Measurements from ENCODE around the gene ST6GALNAC4. TPM values are rescaled to one million over a fixed set of nuclear protein-coding genes. Genes with fewer than 3 reads are reported as not detected.
"Not testable (repeated sequence)": the region's sequence is repeated elsewhere in the genome, so short reads cannot be mapped to it uniquely, and the experiment has no call there.

Gene ST6GALNAC4
- polyA plus RNA-seq, 1 of the 3 experiments (the other 2 are of a cell fraction) = 30.2 TPM

- CTCF ChIA-PET = interaction anchor here (0.7 to 10.6 kb wide), 9 partner anchors 15 to 143 kb away, joined by 3 to 116 read pairs (median 20); partner anchors contain the start of genes CDK9, ENG, FPGS and TOR2A
Observed at GRCh38 chr9:127871531-127871930, 45.3 kb downstream of the ST6GALNAC4 start.

GRCh38 chr9:127870887-127871286 is 46.0 kb downstream of the ST6GALNAC4 start:
- Histone ChIP-seq H3K36me3 (replicated peaks in 1 of 2; ENCODE audit: control insufficient read depth in 1 of 2, insufficient read depth in 2 of 2, low read length in 1 of 2) (peaks cover 0 to 12% of the 10 kb centered on the region in 2 experiments), H3K9me3 (no peaks in the 10 kb centered on the region), H3K4me2 (no peak overlapping the region), H3K9ac (no peak overlapping the region), H3K79me2 (ENCODE audit: insufficient read depth) (peaks cover 3% of the 10 kb centered on the region; the same call in 1 of the 2 replicates), H3K27me3 (ENCODE audit: insufficient read depth) (no peaks in the 10 kb centered on the region), H3K4me1 (ENCODE audit: control insufficient read depth in 1 of 2, insufficient read depth in 2 of 2, low read depth in 1 of 2, low read length in 1 of 2) (peaks cover 0 to 18% of the 10 kb centered on the region in 2 experiments; a peak in 1 of 4 replicates), H2AFZ (ENCODE audit: low read depth) (no peak overlapping the region), H4K20me1 (ENCODE audit: insufficient read depth) (no peaks in the 10 kb centered on the region), H3K9me2 (no peaks in the 10 kb centered on the region), H3F3A (replicated peaks; ENCODE audit: insufficient read depth) (no peaks in the 10 kb centered on the region), H3K4me3 (ENCODE audit: low read depth in 2 of 2, low read length in 1 of 2) (no peak overlapping the region), H3K27ac (ENCODE audit: low read depth in 2 of 2, low read length in 1 of 2) (no peak overlapping the region)
- DNase-seq = no peak
- 79% methylated on average over 8 of the region's 12 CpGs for WGBS (ENCODE audit: low lambda C conversion rate)
- TF ChIP-seq YY1 (IDR thresholded peaks at IDR 0.05; ENCODE audit: low read depth) = no peak
- no peak for TF ChIP-seq SMC3 (IDR thresholded peaks at IDR 0.05; ENCODE audit: low read depth, low read length)
- no peak for TF ChIP-seq CHD2 (IDR thresholded peaks at IDR 0.05; ENCODE audit: low read length, partially characterized antibody)
- no peak for TF ChIP-seq IRF3 (IDR thresholded peaks at IDR 0.05; ENCODE audit: low read depth, low read length)
- TF ChIP-seq POLR2AphosphoS5 (IDR thresholded peaks at IDR 0.05; ENCODE audit: low read depth, low read length) = no peak
- TF ChIP-seq RFX5 (IDR thresholded peaks at IDR 0.05; ENCODE audit: low read length) = no peak
- no peak for TF ChIP-seq MXI1 (IDR thresholded peaks at IDR 0.05; ENCODE audit: low read depth, low read length)
- no peak for TF ChIP-seq MEF2A (IDR thresholded peaks at IDR 0.05; ENCODE audit: borderline replicate concordance, low read depth)
- TF ChIP-seq GABPA (IDR thresholded peaks at IDR 0.05; ENCODE audit: low read depth) = no peak
- TF ChIP-seq TCF12 (IDR thresholded peaks at IDR 0.05) = no peak
- no peak for TF ChIP-seq ZBTB33 (IDR thresholded peaks at IDR 0.05; ENCODE audit: borderline replicate concordance, low read depth)
- TF ChIP-seq GATA2 (CRISPR knock-in tag; IDR thresholded peaks at IDR 0.05) = no peak
- no peak for TF ChIP-seq RAD21 (IDR thresholded peaks at IDR 0.05; ENCODE audit: low read length)
- no peak for TF ChIP-seq MAX (IDR thresholded peaks at IDR 0.05; ENCODE audit: low read depth)
- TF ChIP-seq RCOR1 (IDR thresholded peaks at IDR 0.05; ENCODE audit: low read length) = no peak
- TF ChIP-seq USF2 (IDR thresholded peaks at IDR 0.05; ENCODE audit: borderline replicate concordance, low read depth, low read length) = no peak
- no peak for TF ChIP-seq JUND (IDR thresholded peaks at IDR 0.05)
- TF ChIP-seq EP300 (IDR thresholded peaks at IDR 0.05; ENCODE audit: borderline replicate concordance in 1 of 2, low read depth in 1 of 2, low read length in 1 of 2) = no peak
- CTCF ChIA-PET = interaction anchor here (0.6 to 10.6 kb wide), 19 partner anchors 8 to 367 kb away, joined by 3 to 116 read pairs (median 13); partner anchors contain the start of genes CDK9, ENG and TOR2A
- POLR2A ChIA-PET = interaction anchor here (0.6 to 2.0 kb wide), 2 partner anchors 46 to 136 kb away, joined by 6 to 9 read pairs; partner anchors contain the start of genes ST6GALNAC4 and TOR2A

More at GRCh38 chr9:127871531-127871930, 45.3 kb downstream of the ST6GALNAC4 start:
- Histone ChIP-seq H3F3A (replicated peaks; ENCODE audit: insufficient read depth) (no peaks in the 10 kb centered on the region), H3K36me3 (replicated peaks in 1 of 2; ENCODE audit: control insufficient read depth in 1 of 2, insufficient read depth in 2 of 2, low read length in 1 of 2) (peaks cover 0 to 12% of the 10 kb centered on the region in 2 experiments), H3K79me2 (ENCODE audit: insufficient read depth) (peaks cover 7% of the 10 kb centered on the region; the same call in 1 of the 2 replicates), H3K9me2 (no peaks in the 10 kb centered on the region), H3K27ac (ENCODE audit: low read depth in 2 of 2, low read length in 1 of 2) (no peak overlapping the region), H3K4me1 (ENCODE audit: control insufficient read depth in 1 of 2, insufficient read depth in 2 of 2, low read depth in 1 of 2, low read length in 1 of 2) (peaks cover 0 to 24% of the 10 kb centered on the region in 2 experiments; a peak in 1 of 4 replicates), H3K9me3 (no peaks in the 10 kb centered on the region), H3K9ac (no peak overlapping the region), H3K27me3 (ENCODE audit: insufficient read depth) (no peaks in the 10 kb centered on the region), H4K20me1 (ENCODE audit: insufficient read depth) (no peaks in the 10 kb centered on the region), H3K4me2 (no peak overlapping the region), H3K4me3 (ENCODE audit: low read depth in 2 of 2, low read length in 1 of 2) (no peak overlapping the region), H2AFZ (ENCODE audit: low read depth) (no peak overlapping the region)
- 91% methylated on average over 9 of the region's 9 CpGs for WGBS (ENCODE audit: low lambda C conversion rate)
- POLR2A ChIA-PET = interaction anchor here (0.6 kb wide), 1 partner anchor 46 kb away, joined by 6 read pairs; the partner anchor contains the start of gene ST6GALNAC4
- no peak for DNase-seq
- TF ChIP-seq TEAD4 (IDR thresholded peaks at IDR 0.05; ENCODE audit: borderline replicate concordance, insufficient read depth) (no peak), POLR2AphosphoS5 (IDR thresholded peaks at IDR 0.05; ENCODE audit: low read depth, low read length) (no peak)

- Histone ChIP-seq H3K4me1 (ENCODE audit: control insufficient read depth in 1 of 2, insufficient read depth in 2 of 2, low read depth in 1 of 2, low read length in 1 of 2) (peaks cover 0 to 12% of the 10 kb centered on the region in 2 experiments; a peak in 1 of 4 replicates), H3K36me3 (replicated peaks in 1 of 2; ENCODE audit: control insufficient read depth in 1 of 2, insufficient read depth in 2 of 2, low read length in 1 of 2) (peaks cover 0 to 12% of the 10 kb centered on the region in 2 experiments), H3K4me3 (ENCODE audit: low read depth in 2 of 2, low read length in 1 of 2) (peak overlapping the region in 1 of 2 experiments; percentile 46; a peak in 1 of 4 replicates)
- DNase-seq; H3K9me3 ChIP-seq; H3K27ac ChIP-seq (ENCODE audit: low read depth in 2 of 2, low read length in 1 of 2); H3K9me2 ChIP-seq; H3F3A ChIP-seq (replicated peaks; ENCODE audit: insufficient read depth); H4K20me1 ChIP-seq (ENCODE audit: insufficient read depth); H2AFZ ChIP-seq (ENCODE audit: low read depth); H3K4me2 ChIP-seq; H3K27me3 ChIP-seq (ENCODE audit: insufficient read depth); H3K9ac ChIP-seq; H3K79me2 ChIP-seq (ENCODE audit: insufficient read depth): not testable (repeated sequence)
- ChIA-PET POLR2A (interaction anchor here (0.7 to 2.0 kb wide), 7 partner anchors 15 to 135 kb away, joined by 3 to 9 read pairs (median 4); partner anchors contain the start of genes FPGS and TOR2A), CTCF (interaction anchor here (0.5 to 10.6 kb wide), 63 partner anchors 9 to 380 kb away, joined by 3 to 116 read pairs (median 6); partner anchors contain the start of genes CDK9, ENG, FPGS and PIP5KL1)
- 58% methylated on average over 9 of the region's 9 CpGs for WGBS (ENCODE audit: low lambda C conversion rate)
Observed at GRCh38 chr9:127870153-127870491, 46.7 kb downstream of the ST6GALNAC4 start.
